Renal cortex interstitium (tissue), 11 donors: ENCODE data around the gene MRPL55. TPM values are rescaled to one million over a fixed set of nuclear protein-coding genes. Genes with fewer than 3 reads are reported as not detected.
A peak's percentile ranks its signal among the peaks of the same experiment; 100 is the strongest.
"Not testable (repeated sequence)": the region's sequence is repeated elsewhere in the genome, so short reads cannot be mapped to it uniquely, and the experiment has no call there.

Experiments used
- DNase-seq, 11 donors: peaks; one replicate each; pipeline ENCODE4 v3.0.0-alpha.2; 2013; ENCODE audit warnings: low read depth in 9 of 11, low spot score in 4 of 11; ENCODE audit errors: extremely low read depth in 1 of 11
- polyA plus RNA-seq, 3 donors: library from polyadenylated mRNA; unstranded; fragments of 120-200 nt; gene quantifications; one replicate each; pipeline ENCODE4 v1.2.1, GENCODE V29; 2013; ENCODE audit not compliant: insufficient read length in 3 of 3

Gene MRPL55
- polyA plus RNA-seq, 3 donors: 34.2 to 54.4 (median 48.6) TPM

GRCh38 chr1:228141226-228142044, 32.3 kb upstream of the MRPL55 start:
- DNase-seq: no peak

- no peak for DNase-seq
Measured at GRCh38 chr1:228140724-228141225, 31.7 kb upstream of the MRPL55 start.

DNA sequence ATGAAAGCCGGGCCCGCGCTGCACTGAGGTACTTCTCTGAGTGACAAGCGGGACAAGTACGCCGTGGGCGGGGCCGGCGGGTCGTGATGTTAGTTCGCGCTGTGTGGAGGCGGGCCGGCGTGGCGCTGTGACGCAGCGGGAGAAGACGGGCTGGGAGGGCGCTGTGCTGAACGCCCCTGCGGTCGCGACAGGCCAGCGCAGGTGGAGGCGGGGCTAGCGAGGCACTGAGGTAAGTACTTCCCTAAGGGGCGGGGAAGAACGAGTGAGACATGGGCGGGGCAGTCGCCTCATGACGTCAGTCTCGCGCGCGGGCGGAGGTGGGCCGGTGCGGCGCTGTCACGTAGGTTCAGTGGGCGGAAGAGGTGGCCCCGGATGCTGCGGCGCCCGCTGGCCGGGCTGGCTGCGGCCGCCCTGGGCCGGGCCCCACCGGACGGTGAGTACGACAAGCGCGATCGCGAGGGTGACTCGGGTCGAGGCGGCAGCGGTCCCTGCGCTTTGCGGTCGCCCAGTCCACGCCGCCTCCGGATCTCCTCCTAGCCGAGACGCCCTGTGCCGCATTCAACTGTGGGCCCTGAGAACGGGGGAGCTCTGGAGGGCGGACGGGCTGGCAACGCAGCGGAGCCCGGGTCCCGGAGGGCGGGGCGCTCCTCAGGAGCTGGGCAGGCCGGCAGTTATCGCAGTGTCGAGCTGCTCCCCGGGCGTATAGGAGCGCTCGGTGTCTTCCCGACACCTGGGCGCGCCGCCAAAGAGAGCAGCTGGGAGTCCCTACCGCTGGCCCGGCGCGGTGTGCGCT, 31.0 kb upstream of the MRPL55 start, which contains the start of gene GUK1:
TSS of gene GUK1 (plus strand) at position 349 of the 793 bp plus-strand sequence. CDS start at position 373, 24 bp downstream.
- peak; percentile 90 to 98 (median 97) for DNase-seq

DNA sequence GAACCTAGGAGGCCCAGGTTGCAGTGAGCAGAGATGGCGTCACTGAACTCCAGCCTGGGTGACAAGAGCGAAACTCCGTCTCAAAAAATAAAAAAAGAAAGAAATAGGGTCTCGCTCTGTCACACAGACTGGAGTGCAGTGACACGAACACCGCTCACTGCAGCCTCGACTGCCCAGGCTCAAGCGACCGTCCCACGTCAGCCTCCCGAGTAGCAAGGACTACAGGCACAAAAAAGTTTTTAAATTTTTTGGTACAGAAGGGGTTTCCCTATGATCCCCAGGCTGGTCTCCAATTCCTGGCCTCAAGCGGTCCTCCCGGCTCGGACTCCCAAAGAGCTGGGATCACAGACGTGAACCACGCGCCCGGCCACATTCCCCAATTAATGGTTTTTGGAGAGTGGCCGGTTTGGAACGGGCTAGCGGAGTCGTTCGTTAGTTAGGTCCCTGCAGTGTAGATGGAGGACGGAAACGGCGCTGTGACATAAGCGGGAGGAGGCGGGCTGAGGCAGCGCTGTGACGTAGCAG, 30.4 kb upstream of the MRPL55 start:
- DNase-seq: no peak

- no peak for DNase-seq
Measured at GRCh38 chr1:228136901-228137300, 27.8 kb upstream of the MRPL55 start.

GRCh38 chr1:228134591-228134990, 25.5 kb upstream of the MRPL55 start:
- DNase-seq: no peak

GRCh38 chr1:228131766-228132165, 22.7 kb upstream of the MRPL55 start:
- no peak for DNase-seq

GRCh38 chr1:228125185-228125584, 16.1 kb upstream of the MRPL55 start:
- no peak for DNase-seq

- no peak for DNase-seq
Measured at GRCh38 chr1:228123505-228123904, 14.4 kb upstream of the MRPL55 start.

DNA sequence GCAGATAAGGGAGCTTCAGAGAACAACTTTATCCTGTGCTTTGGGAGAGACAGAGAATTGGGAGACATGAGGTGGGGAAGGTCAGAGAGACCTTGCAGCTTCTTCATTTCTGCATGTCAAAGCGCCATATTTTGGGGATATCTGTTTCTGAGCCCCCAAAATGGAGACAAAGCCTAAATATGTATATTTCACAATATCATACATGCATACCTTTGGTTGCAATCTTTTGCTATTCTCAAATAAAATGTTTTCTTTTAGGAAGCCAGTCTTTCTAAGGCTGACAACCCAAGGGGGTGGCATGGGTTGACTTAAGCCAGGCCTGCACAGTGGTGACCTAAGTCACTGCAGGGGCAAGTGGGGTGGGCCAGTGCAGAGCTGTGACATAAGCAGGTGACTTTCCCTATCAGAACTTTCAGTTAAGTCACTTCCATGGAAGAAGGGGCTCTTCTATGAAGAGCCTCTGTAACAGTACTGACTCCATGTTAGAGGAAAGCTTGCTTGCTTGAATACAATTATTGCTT, 13.9 kb upstream of the MRPL55 start:
- no peak for DNase-seq

- no peak for DNase-seq
Measured at GRCh38 chr1:228120857-228121489, 11.9 kb upstream of the MRPL55 start.

DNA sequence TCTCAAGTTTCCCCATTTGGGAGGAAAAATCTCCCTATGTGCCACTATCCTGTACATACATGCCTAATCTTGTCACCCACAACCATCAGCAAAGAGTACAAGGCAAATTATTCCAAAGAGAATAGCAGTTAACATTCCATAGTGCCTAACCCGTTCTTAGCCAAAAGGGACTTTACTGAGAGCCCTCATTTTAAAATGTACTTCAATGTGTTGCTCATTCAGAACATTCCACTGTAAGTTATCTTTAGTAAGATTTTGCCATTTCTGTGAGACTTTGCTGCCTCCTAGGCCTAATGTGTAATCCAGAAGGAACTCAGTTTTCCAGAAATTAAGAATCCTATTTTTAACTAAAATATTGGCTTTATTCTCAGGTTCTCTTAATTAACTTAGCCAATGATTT, 11.3 kb upstream of the MRPL55 start:
- DNase-seq: no peak

DNA sequence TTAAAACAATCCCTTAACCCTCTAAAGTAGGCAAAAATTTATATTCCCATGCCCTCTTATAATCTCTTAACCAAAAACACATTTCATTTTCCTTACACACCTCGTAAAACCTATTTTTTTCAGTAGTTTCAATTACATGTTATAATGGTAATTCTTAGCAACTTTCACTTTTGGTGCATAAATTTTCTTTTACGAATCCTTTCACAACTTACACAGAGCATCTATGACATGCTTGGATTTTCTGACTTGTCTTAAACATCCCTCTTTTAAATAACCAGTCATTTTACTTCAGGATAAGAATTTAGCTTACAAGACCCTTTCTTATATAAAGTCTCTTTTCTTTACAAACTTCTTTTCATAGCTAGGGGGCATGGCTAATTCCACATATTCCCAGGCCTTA, 8.9 kb upstream of the MRPL55 start:
- no peak for DNase-seq

- DNase-seq: no peak
Measured at GRCh38 chr1:228117335-228117734, 8.2 kb upstream of the MRPL55 start.

- no peak for DNase-seq
Measured at GRCh38 chr1:228114827-228115226, 5.7 kb upstream of the MRPL55 start.

DNA sequence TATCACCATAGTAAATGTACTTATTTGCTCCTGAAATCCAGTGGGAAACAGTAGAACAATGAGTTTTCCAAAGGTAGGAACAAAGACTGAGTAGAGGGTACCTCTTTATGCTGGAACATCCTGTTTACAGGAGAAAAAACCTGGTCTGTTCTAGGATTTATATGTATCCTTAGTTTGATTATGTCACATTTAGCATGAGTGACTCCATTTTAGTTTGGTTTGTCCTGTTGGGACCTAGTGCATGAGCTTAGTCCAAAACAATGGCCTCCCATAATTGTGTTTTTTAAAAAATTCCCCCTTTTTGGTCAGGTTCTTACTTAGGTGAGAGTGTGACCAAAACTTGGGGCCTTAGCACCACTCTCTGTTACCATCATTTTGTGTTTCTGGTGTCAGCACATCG, 3.5 kb upstream of the MRPL55 start:
- no peak for DNase-seq

- no peak for DNase-seq
Measured at GRCh38 chr1:228112167-228112566, 3.1 kb upstream of the MRPL55 start.

DNA sequence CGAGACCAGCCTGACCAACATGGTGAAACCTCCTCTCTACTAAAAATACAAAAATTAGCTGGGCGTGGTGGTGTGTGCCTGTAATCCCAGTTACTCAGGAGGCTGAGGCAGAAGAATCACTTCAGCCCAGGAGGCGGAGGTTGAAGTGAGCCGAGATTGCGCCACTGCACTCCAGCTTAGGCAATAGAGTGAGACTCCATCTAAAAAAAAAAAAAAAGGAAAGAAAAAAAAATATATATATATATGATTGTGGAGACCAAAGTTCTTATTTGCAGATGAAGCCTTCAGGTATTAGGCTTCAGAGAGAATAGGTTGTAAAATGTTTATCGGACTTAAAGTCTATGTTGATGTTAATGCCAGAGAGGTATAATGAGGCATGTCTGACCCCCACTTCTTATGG, 2.2 kb upstream of the MRPL55 start:
- not testable (repeated sequence) for DNase-seq

GRCh38 chr1:228110556-228110955, 1.5 kb upstream of the MRPL55 start:
- DNase-seq: no peak
